HG02970 (cell line): ENCODE results near the gene NAA35.
"Not testable (repeated sequence)": the region's sequence is repeated elsewhere in the genome, so short reads cannot be mapped to it uniquely, and the experiment has no call there.

Experiments
- ATAC-seq: cut with Tn5 transposase; IDR thresholded peaks from one replicate; pipeline ENCODE4 v1.9.1; 2021; ENCODE audit warnings: mild to moderate bottlenecking, moderate library complexity, moderate number of reproducible peaks; ENCODE audit not compliant: unreplicated experiment, low FRiP score

The NAA35 gene

DNA sequence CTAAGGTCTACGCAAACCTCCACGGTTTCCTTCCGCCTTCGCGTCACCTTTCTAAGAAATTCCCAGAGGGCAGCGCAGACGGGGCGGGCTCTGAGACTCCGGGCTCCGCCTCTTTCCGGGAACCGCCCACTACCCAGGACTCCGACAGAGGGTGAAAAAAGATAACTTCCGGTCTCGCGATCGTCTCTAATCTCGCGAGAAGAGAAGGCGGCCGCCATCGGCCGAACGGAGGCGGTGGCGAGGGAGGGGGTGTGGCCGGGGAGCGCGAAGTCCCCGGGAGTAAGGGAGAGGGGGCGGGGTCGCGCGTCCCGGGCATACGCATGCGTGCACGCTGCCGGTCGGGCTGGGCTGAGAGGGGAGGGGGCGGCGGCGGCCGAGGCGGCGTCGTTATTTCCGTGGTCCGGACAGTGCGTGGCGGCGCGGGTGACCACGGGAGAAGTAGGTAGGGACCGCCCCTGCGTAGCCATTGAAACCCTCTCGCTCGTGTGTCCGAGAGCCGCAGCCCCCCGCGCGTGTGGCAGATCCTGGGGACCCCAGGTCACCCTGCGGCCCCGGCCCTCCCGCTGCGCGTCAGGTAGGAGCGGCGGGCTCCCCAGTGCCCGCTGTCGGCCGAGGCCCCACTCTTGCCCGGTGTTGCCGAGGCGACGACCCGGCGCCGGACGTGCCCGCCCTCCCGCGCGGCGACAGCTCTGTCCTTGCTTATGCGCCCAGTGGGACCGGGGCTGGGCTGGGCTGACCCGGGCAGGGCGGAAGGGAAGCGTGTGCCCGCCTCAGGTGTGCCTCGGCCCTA lies at the start of gene NAA35:
Gene NAA35 (plus strand): TSS at position 315 of the 790 bp plus-strand sequence. CDS start 1,014 bp downstream, outside the sequence.
- ATAC-seq, result peak; percentile 94

DNA sequence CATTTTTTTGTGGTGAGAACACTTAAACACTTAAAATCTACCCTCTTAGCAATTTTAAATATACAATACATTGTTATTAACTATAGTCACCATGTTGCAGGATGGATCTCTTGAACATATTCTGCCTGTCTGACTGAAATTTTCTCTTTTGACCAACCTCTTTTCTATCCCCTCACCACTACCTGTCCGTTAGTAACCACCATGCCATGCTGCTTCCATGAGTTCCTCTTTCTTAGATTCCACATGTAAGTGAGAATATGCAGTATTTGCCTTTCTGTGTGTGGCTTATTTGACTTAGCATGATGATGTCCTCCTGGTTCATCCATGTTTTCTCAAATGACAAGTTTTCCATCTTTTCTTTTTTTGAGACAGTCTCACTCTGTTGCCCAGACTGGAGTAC lies 48.5 kb upstream of the NAA35 start:
- ATAC-seq, result no peak

DNA sequence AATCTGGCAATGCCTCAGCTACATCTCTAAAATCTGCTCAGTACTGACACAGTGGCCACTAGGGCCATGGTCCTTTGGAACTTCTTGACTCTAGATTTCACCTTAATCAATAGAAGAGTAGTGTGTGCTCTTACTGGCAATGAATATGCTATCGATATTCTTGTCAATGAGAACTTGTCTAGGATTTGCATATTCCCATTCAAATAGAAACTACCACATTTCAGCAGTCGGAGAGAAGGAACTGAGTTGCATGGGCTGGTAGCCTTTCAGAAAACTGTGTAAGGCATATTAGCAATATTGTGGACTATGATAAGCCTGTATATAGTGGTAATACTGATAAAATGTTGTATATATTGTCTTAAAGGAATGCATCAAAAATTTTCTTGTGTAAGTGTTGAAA lies 45.3 kb upstream of the NAA35 start:
- no peak for ATAC-seq

DNA sequence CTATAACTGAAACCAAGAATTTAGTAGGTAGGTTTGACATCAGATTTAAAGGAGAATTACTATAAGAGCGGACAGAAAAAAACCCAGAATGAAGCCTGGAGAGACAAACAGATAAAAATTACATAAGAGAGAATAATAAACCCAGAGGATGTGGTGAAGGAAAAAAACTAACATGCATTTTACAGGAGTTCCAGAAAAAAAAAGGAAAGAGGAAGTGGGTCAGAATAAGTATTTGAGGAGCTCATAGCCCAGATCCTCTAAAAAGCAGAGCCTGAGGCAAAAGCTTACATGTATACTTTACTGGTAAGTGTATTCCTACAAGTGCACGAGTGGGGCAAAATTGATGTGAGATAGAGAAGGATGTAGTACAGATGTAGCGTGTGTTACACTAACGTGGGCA lies 43.1 kb upstream of the NAA35 start:
- no peak for ATAC-seq

DNA sequence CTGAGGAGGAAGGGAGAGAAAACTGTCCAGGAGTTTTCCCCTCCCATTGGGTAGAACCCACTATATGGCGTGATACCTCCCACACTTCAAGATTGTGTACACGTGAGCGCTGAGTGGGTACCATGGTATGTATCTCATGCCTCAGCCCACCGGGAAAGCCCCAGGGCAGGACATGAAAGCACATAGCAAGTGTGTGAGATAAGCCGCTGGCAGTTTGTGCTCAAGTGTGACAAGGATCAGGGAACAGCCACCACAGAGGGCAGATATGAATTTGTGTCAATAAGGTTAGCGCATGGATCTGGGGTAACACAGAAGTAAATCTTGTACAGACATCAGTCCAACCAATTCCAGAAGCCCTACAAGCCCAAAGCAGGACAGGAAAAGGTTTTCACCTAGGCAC lies 42.6 kb upstream of the NAA35 start:
- no peak for ATAC-seq

DNA sequence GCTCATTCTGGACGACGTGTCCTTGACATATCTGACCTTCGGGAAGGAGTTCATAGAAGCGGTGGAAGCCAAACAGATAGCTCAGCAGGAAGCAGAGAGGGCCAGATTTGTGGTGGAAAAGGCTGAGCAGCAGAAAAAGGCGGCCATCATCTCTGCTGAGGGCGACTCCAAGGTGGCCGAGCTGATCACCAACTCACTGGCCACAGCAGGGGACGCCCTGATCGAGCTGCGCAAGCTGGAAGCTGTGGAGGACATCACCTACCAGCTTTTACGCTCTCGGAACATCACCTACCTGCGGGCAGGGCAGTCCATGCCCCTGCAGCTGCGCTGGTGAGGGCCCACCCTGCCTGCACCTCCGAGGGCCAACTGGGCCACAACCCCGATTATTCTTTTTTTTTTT lies 41.6 kb upstream of the NAA35 start:
- no peak for ATAC-seq

DNA sequence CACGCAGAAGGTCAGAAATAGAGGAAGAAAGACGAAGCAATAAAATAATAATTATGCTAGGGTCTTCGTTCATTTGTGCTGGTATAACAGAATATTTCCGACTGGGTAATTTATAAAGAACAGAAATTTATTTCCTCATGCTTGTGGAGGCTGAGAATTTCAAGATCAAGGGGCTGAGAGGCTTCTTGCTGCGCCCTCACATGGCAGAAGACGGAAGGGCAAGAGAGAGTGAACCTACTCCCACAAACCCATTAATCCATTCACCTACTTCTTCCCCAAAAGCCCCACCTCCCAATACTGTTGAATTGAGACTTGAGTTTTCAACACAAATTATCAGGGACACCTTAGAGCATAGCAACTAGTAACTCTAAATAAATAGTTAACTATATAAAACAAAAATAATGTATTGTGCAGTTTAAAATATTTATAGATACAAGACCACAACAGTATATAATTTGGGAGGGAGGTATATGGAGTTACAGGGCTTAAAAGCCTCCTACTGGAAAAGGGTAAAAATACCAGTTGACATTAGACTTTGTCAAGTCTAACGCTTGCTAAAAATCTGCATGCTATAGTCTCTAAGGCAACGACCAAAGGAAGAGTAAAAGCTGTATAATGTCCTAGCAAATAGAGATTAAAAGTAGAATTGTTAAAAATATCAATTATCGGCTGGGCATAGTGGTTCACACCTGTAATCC lies 40.3 kb upstream of the NAA35 start:
- no peak for ATAC-seq

DNA sequence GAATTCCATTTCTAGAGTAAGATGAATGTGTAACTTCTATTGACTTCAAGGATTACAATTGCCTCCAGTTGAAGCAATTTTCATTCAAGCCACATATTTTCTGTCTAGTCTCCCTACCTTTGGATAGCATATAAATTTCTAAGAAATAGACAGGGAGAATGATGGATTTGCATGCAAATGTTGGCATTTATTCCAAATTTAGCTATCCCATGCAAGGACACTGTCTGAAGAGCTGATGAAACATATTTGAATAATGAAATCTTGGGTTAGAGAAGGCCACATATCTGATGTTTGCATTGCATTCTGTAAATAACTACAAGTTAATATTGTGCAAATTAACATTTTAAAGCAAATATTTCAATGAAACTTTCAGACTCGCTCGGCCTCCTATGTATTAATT lies 36.0 kb upstream of the NAA35 start:
- ATAC-seq, result no peak

DNA sequence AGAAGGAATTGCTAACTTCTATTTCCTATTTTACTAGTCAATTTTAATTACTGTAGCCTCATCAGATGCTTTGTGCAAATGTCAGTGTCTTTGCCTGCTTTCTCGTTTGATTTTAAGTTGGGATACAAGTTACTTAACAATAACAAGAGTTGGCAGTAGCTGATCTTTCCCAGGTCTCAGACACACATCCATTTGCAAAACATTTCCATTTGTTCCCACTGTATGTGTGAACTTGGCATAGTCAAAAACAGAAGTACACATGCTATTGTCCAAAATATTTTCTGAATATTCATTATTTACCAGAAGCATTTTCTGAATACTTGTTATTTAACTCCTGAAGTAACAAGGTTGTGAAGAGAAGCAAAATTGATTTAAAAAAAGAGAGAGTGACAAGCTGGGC lies 35.0 kb upstream of the NAA35 start:
- ATAC-seq, result no peak

DNA sequence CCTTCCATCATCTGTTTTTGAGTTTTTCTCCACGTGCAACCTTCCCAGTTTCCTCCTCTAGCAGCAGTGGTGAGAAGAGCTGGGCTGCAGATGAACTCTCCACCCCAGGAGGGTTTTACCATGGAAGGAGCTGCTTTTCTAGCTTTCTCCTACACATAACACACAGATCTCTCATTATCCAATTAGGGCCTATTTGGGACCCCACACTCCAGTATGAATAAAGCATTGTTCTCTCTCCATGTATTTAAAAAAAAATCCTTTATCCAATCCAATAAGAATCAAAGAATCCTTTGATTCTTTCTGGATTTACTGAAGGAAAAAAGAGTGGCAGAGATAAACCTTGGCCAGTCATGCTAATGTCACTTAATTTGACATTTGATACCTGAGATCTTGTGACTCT lies 31.6 kb upstream of the NAA35 start:
- no peak for ATAC-seq

DNA sequence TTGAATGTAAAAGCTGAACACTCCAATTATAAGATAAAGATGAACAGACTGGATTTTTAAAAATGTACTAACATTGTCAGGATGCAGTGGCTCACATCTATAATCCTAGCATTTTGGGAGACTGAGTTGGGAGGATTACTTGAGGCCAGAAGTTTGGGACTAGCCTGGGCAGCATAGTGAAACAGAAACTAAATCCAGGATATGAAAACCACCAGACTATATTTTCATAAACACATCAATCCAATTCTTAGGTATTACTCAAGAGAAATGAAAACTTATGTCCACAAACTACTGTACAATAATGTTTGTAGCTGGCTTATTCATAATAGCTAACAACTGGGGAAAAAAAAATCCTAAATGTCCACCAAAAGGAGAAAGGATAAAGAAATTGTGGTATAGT lies 26.8 kb upstream of the NAA35 start:
- no peak for ATAC-seq

DNA sequence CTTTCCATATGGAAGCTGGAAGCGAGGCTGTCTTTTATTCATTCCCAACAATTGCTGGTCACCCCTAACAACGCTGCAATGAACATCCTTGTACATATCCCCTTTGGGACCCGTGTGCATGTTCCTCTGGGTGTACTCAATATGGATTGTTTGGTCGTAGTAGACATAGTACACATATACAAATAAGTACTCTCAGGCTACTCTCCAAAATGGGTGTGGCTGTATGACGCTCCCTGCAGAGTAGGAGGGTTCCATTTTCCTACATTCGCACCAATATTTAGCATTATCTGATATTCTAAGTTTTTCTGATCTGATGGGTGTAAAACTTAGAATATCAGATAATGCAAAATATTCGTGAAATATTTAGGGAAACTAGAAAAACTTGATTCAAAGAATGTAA lies 23.2 kb upstream of the NAA35 start:
- ATAC-seq, result no peak

DNA sequence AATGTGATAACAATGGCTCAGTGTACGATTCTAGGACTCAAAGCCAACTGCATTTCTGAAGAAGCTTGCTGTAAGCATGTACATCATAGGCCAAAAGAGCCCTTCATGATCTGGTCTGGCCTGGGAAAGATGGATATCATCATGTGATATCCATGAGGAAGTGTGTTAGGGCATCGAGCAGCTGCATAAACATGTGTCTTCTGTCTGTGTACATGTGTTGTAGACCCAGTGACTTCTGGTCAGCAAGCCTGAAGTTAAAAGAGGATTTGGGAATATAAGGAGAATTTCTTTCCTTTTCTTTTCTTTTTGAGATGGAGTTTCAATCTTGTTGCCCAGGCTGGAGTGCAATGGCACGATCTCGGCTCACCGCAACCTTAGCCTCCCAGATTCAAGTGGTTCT lies 15.5 kb upstream of the NAA35 start:
- ATAC-seq, result no peak

DNA sequence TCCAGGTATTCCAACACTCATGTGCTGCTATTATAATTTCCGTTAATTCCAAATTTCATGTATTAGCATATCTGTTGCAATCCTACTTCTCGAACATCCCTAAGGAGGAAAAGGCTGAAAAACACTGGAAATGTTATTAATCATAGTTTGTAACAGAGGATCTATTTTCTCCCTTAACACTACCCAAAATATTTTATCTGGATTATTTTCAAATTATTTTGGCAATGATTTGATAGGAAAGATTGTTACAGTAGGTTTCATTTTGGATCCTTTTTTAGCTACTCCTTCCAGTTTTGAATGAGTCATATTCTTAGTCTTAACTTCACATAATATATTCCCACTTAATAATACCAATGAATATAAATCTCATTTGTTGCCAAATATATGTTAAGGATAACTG lies 13.9 kb upstream of the NAA35 start:
- ATAC-seq, result no peak

DNA sequence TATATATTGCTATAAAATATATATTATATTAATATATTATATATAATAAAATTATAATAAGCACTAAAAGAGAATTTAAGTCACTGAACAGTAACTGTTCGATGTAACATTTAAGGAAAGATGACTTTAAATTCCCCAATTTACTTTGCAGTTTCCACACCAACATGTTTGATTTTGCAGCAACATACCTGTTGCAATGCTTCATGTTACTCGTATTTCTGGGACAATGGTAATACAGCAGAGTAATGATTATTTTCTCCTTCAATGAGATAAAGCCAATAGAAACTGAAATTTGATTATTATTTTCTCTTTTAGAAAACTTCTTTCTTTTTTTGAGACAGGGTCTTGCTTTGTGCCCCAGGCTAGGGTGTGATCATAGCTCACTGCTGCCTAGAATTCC lies 9.5 kb upstream of the NAA35 start:
- no peak for ATAC-seq

DNA sequence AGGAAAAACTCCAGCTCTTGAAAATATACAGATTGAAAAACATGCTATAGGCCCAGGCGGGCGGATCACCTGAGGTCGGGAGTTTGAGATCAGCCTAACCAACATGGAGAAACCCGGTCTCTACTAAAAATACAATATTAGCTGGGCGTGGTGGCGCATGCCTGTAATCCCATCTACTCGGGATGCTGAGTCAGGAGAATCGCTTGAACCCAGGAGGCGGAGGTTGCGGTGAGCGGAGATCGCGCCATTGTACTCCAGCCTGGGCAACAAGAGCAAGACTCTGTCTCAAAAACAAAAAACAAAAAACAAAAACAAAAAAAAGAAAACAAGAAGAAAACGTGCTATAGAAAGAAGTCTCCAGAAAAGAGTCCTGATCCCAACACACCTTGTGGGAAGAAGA lies 5.0 kb upstream of the NAA35 start:
- not testable (repeated sequence) for ATAC-seq

DNA sequence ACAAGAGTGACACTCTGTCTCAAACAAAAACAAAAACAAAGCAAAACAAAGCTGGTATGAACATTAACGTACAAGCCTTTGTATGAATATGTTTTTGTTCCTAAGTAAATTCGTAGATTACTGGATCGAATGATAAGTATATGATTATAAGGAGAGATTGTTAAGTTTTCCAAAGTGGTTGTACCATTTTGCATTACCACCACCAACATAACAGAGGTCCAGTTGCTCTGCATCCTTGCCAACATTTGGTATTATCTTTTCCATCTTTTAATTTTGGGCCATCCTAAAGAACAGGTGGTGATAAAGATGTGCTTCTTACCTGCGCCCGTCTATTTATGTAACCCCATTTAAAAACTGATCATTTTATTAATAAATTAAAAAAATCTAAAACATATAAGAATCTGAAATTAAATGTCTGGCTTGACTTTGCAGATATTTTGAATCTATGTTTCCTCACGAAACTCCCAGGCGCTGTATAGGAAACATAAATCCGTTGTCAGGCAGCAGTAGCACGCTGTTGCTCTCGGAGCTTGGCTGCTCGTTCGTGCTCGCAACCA lies 593 bp upstream of the NAA35 start:
- no peak for ATAC-seq

DNA sequence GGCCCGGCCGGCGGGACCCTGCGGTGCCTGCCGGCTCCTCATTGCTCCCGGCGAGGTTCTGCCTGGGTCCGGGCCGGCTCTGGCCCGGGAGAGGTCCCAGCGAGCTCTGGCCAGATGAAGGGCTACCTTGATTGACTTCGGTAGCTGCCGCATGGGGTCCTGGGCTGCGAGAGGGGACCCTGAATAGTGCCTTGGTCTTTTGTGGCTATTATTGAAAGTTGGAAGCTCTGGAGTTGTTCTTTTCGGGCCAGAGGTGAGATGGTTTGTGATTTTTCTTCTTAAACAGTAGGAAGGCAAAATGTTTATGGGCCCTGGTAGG lies 635 bp downstream of the NAA35 start:
- ATAC-seq, result no peak

DNA sequence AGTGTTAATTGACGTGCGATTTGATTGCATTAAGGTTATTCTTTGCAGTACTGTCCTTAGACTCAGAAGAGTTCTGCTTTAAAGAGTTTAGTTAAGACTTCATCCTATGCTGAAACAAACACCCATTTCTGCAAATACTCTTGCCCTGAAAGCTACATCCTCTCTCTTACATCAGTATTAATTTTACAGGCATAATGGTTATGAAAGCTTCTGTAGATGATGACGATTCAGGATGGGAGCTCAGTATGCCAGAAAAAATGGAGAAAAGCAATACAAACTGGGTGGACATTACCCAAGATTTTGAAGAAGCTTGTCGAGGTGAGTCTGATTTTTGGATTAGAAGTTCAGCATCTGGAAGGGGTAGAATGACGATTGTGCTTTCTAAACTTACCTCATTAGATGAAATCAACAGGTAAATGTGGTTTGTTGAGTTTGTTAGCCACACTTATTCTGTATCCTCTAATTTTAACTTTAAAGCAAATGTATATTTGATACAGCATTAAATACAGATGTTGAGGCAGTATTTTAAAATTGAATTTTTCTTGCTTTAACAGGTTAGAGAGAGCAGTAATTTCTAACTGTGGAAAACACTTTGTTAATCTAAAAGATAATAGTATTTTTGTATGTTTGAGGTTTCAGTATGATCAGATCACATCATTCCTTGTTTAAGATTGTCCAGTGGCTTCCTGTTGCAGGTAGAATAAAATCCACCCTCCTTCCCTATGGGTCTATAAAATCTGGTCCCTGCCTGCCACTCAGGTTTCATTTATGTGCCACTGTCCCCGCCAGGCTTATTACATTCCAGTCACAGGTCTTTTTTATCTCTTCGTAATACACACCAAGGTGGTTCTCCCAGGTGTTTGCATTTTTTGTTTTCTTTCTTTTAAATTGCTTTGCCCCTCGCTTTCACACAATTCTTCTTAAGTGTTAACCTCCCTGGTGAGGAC lies 1.3 kb downstream of the NAA35 start:
- no peak for ATAC-seq

DNA sequence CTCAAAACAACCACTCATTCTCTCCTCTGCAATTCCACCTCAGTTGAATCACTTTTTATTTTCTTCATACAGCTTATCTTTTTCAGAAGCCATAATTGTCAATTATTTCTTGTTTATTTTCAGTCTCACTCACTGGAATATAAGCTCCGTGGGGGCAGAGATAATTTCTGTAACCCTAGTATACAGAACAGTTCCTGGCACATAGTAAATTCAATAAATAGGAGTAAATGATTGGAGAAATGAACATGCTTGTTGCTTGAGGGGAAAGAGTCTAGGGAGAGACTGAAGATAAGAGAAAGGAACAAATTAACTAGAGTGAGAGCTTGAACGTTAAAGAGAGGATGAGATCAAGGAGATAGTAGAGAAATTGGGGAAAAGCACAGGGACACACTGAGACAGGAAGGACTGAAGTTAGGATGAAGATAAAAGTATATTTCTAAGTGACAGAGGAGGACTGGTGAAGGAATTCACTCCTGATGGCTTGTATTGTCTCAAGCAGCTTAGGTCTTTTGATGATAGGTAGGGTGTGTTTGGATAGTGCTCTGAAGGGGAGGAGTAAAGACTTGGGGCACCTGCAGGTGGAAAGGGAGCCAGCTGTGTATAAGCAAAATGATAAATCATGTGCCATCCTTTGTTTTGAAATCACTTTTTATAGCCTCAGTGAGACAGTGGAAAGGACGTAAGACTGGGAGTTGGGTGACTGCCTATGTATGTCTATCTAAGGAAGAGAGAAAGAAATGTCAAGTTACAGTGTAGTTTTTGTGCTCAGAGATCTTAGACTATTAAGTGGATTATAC lies 2.2 kb downstream of the NAA35 start:
- ATAC-seq, result no peak
